COLO668 (cell line): ENCODE results near the gene TST.
A peak's percentile ranks its signal among the peaks of the same experiment; 100 is the strongest.

Experiments used
- DNase-seq: peaks from one replicate; lab custom pipeline; 2025; ENCODE audit not compliant: unreplicated experiment; lab: John Stamatoyannopoulos, UW

The TST gene

DNA sequence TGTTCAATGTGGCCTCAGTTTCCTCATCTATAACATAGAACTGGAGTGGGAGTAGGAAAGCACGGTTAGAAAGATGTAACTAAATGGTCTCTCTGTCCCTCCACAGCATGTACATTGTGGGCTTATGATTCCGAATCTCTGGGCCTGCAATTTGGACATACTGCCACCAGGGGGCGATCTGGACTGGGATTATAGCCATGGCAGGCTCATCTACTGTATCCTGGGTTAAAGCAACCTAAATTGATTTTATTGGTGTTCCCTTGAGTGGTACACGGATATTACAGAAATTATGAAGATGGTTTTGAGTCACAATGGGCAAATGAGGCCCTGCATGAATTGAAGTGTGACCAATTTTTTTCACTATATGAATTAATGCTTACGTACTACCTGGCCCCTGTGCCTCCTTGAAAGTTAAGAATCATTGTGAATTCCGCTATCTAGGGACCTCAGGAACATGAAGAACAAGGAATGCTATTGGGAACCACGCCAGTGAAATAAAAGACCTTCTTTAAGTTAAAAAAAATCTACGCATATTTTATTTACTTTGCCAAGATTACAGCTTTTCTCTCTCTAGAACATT lies 32.9 kb downstream of the TST start:
- peak; percentile 12 for DNase-seq

DNA sequence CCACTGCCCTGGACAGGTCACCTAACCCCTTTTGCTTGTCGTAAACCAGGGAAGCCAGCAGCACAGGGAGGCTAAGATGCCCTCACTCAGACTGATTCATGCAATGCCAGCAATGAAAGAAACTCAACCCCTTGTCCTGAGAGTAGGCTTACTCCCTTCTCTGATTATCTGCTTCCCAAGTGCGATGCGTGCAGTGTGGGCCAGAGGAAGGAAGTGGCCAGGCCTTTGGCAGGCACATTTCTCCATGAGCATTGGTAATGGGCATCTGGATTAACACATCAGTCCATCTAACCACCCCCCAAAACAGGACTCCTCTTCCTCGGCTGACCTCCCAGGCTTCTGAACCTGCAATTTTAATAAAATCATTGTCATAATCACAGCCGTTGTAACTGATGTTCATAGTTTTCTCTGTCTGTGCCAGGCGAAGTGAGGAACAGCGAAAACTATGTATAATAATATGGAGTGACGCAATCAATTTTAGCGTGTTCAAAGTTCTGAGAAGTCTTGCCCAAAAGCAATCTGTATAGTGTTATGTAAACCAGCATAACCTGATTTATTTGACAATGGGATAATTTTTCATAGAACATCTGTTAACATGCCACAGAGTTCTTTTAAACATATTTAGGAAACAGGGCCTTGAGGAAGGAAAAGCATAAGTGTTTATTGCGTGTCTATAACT lies 33.9 kb downstream of the TST start:
- no peak for DNase-seq

GRCh38 chr22:36982136-36982535 lies 37.1 kb downstream of the TST start:
- no peak for DNase-seq

DNA sequence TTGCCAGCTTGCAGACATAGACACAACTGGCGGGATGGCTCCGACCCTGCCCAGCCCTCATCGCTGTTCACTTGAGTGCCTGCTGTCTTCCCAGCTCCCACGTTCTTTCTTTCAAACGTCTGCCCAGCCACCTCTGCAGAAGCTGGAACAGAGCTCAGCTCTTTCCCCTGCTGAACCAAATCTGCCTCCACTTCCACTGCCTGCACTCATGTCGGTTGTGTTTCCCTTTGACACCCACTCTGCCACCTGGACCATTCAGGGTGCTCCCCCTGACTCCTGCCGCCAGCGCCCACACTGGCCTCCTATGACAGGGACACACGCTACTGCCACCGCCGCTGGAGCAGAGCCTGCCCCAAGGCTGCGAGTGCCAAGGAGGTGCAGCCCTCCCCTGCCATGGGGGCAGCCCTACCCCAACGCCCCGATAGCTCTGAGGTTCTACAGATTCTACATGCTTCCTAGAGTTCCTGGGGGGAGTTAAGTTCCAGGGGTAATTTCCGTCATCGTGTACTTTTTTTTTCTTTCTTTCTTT lies 37.9 kb downstream of the TST start:
- no peak for DNase-seq

DNA sequence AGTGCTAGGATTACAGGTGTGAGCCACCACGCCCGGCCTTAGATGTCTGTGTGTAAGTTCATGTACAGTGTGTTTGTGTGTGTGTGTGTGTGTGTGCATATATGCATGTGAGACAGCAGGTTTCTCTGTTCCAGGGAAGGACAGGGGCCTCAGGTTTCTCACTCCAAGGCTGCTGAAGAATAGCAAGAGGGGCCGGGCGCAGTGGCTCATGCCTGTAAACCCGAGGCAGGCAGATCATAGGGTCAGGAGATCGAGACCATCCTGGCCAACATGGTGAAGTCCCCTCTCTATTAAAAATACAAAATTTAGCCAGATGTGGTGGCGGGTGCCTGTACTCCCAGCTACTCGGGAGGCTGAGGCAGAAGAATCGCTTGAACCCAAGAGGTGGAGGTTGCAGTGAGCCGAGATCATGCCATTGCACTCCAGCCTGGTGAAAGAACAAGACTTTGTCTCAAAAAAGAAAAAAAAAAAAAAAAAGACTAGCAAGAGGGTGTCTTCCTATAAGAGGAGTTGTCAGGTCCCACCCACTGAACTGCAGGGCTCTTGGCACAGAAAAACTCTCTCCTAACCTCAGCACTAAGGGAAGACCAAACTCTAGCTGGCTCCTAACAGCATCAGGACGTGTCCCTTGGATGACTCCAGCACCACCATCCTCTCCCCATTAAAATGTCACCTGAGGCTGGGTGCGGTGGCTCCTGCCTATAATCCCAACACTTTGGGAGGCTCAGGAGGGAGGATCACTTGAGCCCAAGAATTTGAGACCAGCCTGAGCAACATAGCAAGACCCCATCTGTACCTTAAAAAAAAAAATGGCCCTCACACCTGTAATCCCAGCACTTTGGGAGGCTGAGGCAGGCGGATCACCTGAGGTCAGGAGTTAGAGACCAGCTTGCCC lies 40.0 kb downstream of the TST start:
- DNase-seq = no peak

DNA sequence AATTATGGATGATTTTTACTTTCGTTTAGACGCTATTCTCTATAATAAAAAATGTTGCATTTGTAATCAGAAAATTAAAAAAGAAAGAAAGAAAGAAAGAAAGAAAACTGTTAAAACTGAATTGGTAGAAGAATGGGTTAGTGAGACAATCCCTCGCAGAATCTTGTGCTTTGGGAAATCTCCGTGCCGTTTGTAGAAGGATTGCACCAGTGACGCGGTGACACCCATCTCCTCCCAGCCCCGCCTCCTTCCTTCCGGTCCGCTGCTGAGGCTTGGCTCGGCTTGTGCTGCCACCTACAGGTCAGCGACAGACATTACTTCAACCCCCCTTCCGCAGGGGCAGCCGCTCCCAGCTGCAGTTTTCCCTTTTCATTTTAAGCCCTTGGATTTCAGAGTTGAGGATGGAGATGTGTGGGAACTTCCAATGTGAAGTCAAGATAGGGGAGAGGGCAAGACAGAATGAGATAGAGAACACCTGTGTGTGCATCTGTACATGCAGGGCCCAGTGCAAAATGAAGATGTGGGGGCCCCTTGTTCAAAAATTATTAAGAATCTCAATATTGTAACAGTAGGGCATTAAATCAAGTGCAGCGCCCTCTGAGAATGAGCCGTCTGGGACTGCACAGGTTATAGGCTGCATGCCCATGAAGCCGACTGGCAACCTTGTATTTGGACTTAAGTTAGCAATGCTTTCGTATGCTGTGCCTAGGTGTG lies 41.1 kb downstream of the TST start:
- peak; percentile 85 for DNase-seq

DNA sequence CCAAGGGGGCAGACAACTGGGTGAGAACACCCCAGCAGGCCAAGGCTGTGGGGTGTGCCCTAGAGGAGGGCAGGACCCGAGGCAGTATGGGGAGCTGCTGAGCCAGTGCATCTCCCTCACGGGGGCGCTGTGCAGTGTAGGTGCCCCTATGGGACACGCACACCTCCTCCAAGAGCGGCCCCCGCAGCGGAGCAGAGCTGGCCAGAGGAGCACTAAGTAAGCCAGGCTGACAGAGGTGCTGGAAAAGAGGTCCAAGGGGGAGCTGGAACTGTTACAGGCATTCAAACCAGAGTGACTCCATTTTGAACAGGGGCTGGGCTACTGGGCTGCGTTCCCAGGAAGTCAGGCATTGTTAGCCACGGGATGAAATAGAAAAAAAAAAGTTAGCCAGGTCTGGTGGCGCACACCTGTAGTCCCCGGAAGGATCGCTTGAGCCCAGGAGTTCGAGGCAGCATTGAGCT lies 41.8 kb downstream of the TST start:
- DNase-seq = peak; percentile 50

GRCh38 chr22:36976606-36977005 lies 42.6 kb downstream of the TST start:
- DNase-seq = no peak

- DNase-seq = no peak
Observed at GRCh38 chr22:36971341-36972125, 47.7 kb downstream of the TST start.

DNA sequence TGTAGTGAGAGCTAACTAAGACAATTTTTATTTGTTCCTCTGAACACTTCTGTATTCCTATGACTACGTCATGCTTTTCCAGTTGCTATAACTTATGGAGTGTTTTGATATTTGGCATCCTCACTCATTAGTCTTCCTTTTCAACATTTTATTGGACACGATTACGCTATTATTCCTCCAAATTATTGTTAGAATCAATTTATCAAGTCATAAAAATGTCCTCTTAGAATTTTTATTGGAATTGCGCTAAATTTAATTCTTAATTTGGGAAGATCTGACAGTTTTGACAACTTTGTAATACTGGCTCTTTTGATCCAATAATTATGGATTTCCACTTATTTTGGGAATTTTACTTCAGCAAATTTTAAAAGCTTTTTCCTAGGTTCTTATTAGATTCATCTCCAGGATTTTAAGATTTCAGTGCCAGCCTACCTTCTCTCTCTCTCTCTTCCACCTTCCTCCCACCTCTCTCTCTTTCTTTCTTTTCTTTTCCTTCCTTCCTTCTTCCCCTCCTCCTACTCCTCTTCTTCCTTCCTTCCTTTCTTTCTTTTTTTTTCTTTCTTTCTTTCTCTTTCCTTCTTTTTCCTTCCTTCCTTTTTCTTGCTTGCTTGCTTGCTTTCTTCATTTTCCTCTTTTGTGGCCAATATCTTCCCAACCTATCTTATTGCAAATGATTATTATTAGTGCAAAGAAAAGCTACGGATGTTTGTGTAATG lies 50.8 kb downstream of the TST start:
- no peak for DNase-seq

GRCh38 chr22:36966851-36967540 lies 52.3 kb downstream of the TST start:
- DNase-seq = no peak

- DNase-seq = no peak
Observed at GRCh38 chr22:36965696-36966095, 53.6 kb downstream of the TST start.

DNA sequence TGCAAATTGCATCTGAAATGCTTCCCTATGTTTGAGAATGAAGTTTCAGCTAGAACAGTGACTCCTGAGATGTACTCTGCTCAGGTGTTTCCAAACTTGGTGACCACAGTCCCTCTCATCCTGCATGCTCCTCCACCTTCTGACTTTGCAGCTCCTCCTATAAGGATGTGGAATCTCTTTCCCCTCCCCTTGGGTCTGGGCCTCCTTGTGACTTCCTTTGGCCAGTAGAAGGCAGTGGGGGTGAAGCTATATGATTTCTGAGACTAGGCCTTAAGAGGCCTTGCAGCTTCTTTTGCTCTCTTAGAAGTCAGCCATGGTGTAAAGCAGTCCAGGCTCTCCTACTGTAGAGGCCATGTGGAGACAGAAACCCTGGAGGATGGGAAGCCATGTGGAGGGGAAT lies 55.1 kb downstream of the TST start:
- DNase-seq = no peak

DNA sequence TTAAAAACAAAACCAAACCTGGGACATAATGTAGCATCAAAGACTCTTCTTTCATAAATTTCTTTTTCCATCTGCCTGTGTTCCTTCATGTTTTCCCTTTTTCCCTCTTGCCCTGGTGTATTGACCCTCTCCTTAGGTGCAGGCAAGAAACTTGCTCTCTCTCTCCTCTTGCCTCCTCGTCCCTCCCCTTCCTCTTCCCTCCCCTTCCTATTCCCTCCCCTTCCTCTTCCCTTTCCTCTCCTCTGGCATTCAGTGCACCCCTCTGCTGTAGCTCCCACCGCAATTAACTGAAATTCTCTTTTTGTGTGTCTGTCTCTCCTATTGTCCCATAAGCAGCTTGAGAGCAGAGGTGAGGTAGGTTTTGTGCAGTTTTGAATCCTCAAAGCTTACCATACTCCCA lies 55.9 kb downstream of the TST start:
- no peak for DNase-seq

DNA sequence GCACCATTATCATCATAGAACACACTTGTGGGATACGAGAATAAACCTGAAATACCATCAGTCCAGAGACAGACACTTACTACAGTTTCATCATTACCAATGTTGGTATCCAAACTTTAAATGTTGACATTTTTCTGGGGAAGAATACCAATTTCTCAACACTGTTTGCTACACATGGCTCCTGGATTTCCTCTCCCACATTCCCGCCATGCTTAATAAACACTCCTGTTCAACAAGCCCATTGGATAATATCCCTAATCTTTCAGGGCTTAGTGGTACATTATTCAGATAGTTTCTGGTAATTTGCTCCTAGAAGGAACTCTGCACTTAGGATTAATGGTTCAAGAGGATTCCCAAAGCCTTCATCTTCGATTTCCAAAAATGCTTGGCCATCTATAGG lies 57.6 kb downstream of the TST start:
- no peak for DNase-seq
